H1 (cell line): ENCODE results near the gene ITM2B. TPM values are rescaled to one million over a fixed set of nuclear protein-coding genes. Genes with fewer than 3 reads are reported as not detected.

ENCODE experiments used
- CTCF ChIA-PET: fragments of 300-600 bp; sonication (Branson Sonifier 250); formaldehyde crosslinking; loops from one replicate; lab custom pipeline; 2021; ENCODE audit not compliant: partially characterized antibody; lab: Charles Lee
- POLR2A ChIA-PET: fragments of 300-600 bp; sonication (Branson Sonifier 250); formaldehyde crosslinking; loops from one replicate; lab custom pipeline; 2021; ENCODE audit warnings: inconsistent platforms; ENCODE audit not compliant: partially characterized antibody; lab: Charles Lee
- DNase-seq, 2 experiments: peaks; one replicate each; pipeline versions ENCODE4 v3.0.0 to v3.0.0-alpha.2; 2010 to 2022; ENCODE audit warnings: low spot score in 2 of 2, low read depth in 1 of 2, mixed read lengths in 1 of 2
- FAIRE-seq: peaks from 2 replicates; lab custom pipeline; 2011; peaks lifted over from hg19 to GRCh38; lab: Jason Lieb, UNC
- H2AFZ ChIP-seq: 2 replicates; pipeline ENCODE4 v1.8.1; 2012; ENCODE audit warnings: low read length, inconsistent platforms
- H2AK5ac ChIP-seq: 2 replicates; pipeline ENCODE4 v1.6.1; 2013; ENCODE audit warnings: low read depth, low read length
- H2BK120ac ChIP-seq: replicated peaks from 2 replicates; pipeline ENCODE3; 2013; ENCODE audit warnings: low read depth, low read length, inconsistent platforms
- H2BK12ac ChIP-seq: 2 replicates; pipeline ENCODE4 v1.6.1; 2013; ENCODE audit warnings: low read depth, low read length
- H2BK15ac ChIP-seq: 2 replicates; pipeline ENCODE4 v1.6.1; 2013; ENCODE audit warnings: low read length
- H2BK20ac ChIP-seq: 2 replicates; pipeline ENCODE4 v1.6.1; 2013; ENCODE audit warnings: low read length
- H2BK5ac ChIP-seq: 2 replicates; pipeline ENCODE4 v1.6.1; 2013; ENCODE audit warnings: low read depth, low read length
- H3K14ac ChIP-seq: 2 replicates; pipeline ENCODE4 v1.6.1; 2013; ENCODE audit warnings: inconsistent platforms; ENCODE audit not compliant: insufficient read length
- H3K18ac ChIP-seq: 2 replicates; pipeline ENCODE4 v1.6.1; 2013; ENCODE audit warnings: low read length; ENCODE audit errors: extremely low read depth
- H3K23ac ChIP-seq: 2 replicates; pipeline ENCODE4 v1.6.1; 2013; ENCODE audit warnings: inconsistent platforms; ENCODE audit not compliant: insufficient read length
- H3K23me2 ChIP-seq: 2 replicates; pipeline ENCODE4 v1.6.1; 2013; ENCODE audit warnings: low read depth, low read length
- H3K27ac ChIP-seq: 2 replicates; pipeline ENCODE4 v1.6.1; 2011; ENCODE audit warnings: low read depth, low read length, inconsistent platforms
- H3K27me3 ChIP-seq, 4 experiments: replicated peaks in 1 of 4; 1 replicate in 1 of 4; 2 replicates in 3 of 4; pipeline versions ENCODE4 v1.6.1 to v1.8.1; 2011 to 2013; ENCODE audit warnings: low read length in 3 of 4, mild to moderate bottlenecking in 3 of 4, inconsistent platforms in 2 of 4, mixed read lengths in 2 of 4, moderate library complexity in 1 of 4; ENCODE audit not compliant: control insufficient read depth in 3 of 4, insufficient read depth in 3 of 4; ENCODE audit errors: extremely low read depth in 1 of 4
- H3K36me3 ChIP-seq, 4 experiments: 2 replicates each; pipeline versions ENCODE4 v1.6.1 to v1.8.1; 2011 to 2013; ENCODE audit warnings: mild to moderate bottlenecking in 4 of 4, low read length in 3 of 4, moderate library complexity in 2 of 4, control low read depth in 1 of 4, inconsistent platforms in 1 of 4; ENCODE audit not compliant: insufficient read depth in 4 of 4, control insufficient read depth in 2 of 4
- H3K4ac ChIP-seq: replicated peaks from 2 replicates; pipeline ENCODE3; 2013; ENCODE audit warnings: low read length, low read depth, mixed read lengths, inconsistent platforms; ENCODE audit not compliant: insufficient read length
- H3K4me1 ChIP-seq, 4 experiments: replicated peaks in 1 of 4; 1 replicate in 1 of 4; 2 replicates in 3 of 4; pipeline versions ENCODE4 v1.6.1 to v1.8.1; 2011 to 2013; ENCODE audit warnings: low read length in 3 of 4, inconsistent platforms in 2 of 4, mixed read lengths in 1 of 4; ENCODE audit not compliant: insufficient read depth in 4 of 4, control insufficient read depth in 3 of 4
- H3K4me2 ChIP-seq, 2 experiments: 2 replicates each; pipeline versions ENCODE4 v1.6.1 to v1.8.1; 2011 to 2013; ENCODE audit warnings: low read depth in 2 of 2, low read length in 2 of 2, control low read depth in 1 of 2, inconsistent platforms in 1 of 2, mild to moderate bottlenecking in 1 of 2; ENCODE audit not compliant: insufficient read depth in 1 of 2
- H3K4me3 ChIP-seq, 4 experiments: fragments of 200-600, 300-600 bp in 1 of 4; sonication (generic), shearing (Covaris generic), sonication (Bioruptor Twin) in 1 of 4; 2 replicates each; pipeline versions ENCODE4 v1.5.1 to v1.8.1; 2011 to 2016; ENCODE audit warnings: low read length in 4 of 4, low read depth in 3 of 4, control low read depth in 2 of 4, inconsistent platforms in 2 of 4, mild to moderate bottlenecking in 2 of 4, mixed read lengths in 1 of 4, moderate library complexity in 1 of 4; ENCODE audit not compliant: insufficient read depth in 2 of 4; ENCODE audit errors: extremely low read depth in 1 of 4
- H3K56ac ChIP-seq: replicated peaks from 2 replicates; pipeline ENCODE3; 2013; ENCODE audit warnings: low read depth, mild to moderate bottlenecking, mixed read lengths, low read length, inconsistent platforms; ENCODE audit not compliant: insufficient read length
- H3K79me1 ChIP-seq: 2 replicates; pipeline ENCODE4 v1.6.1; 2013; ENCODE audit warnings: low read depth, low read length, control low read depth
- H3K79me2 ChIP-seq, 2 experiments: 2 replicates each; pipeline versions ENCODE4 v1.6.1 to v1.8.1; 2012 to 2013; ENCODE audit warnings: low read length in 2 of 2, mild to moderate bottlenecking in 2 of 2, inconsistent platforms in 1 of 2; ENCODE audit not compliant: insufficient read depth in 2 of 2, control insufficient read depth in 1 of 2
- H3K9ac ChIP-seq, 4 experiments: replicated peaks in 1 of 4; 1 replicate in 1 of 4; 2 replicates in 3 of 4; pipeline versions ENCODE4 v1.6.1 to v1.8.1; 2011 to 2013; ENCODE audit warnings: low read depth in 3 of 4, low read length in 3 of 4, control low read depth in 2 of 4, mild to moderate bottlenecking in 2 of 4, moderate library complexity in 2 of 4, inconsistent platforms in 1 of 4; ENCODE audit errors: extremely low read depth in 1 of 4
- H3K9me3 ChIP-seq, 2 experiments: 2 replicates each; pipeline versions ENCODE4 v1.6.1 to v1.8.1; 2012 to 2013; ENCODE audit warnings: mild to moderate bottlenecking in 2 of 2, moderate library complexity in 2 of 2, control low read depth in 1 of 2, inconsistent platforms in 1 of 2, low read depth in 1 of 2, low read length in 1 of 2, mixed read lengths in 1 of 2; ENCODE audit not compliant: insufficient read depth in 2 of 2
- H4K20me1 ChIP-seq, 2 experiments: replicated peaks in 1 of 2; 2 replicates each; pipeline versions ENCODE3 to v1.8.1; 2011 to 2013; ENCODE audit warnings: inconsistent platforms in 2 of 2, low read length in 2 of 2, mild to moderate bottlenecking in 1 of 2; ENCODE audit not compliant: insufficient read depth in 2 of 2, control insufficient read depth in 1 of 2
- H4K5ac ChIP-seq: 2 replicates; pipeline ENCODE4 v1.6.1; 2013; ENCODE audit warnings: low read length, low read depth, mixed read lengths, inconsistent platforms; ENCODE audit not compliant: insufficient read length
- H4K8ac ChIP-seq: 2 replicates; pipeline ENCODE4 v1.8.0; 2013; ENCODE audit warnings: mild to moderate bottlenecking, moderate library complexity, low read length, inconsistent platforms; ENCODE audit not compliant: insufficient read depth; ENCODE audit errors: extremely low read depth
- H4K91ac ChIP-seq: replicated peaks from 2 replicates; pipeline ENCODE3; 2013; ENCODE audit warnings: low read length, mixed read lengths, inconsistent platforms; ENCODE audit not compliant: insufficient read length
- E2F6 ChIP-seq: IDR thresholded peaks from 2 replicates; pipeline ENCODE4 v1.6.1; 2012; ENCODE audit warnings: inconsistent platforms
- GABPA ChIP-seq: IDR thresholded peaks from 2 replicates; pipeline ENCODE4 v1.6.1; 2011; ENCODE audit warnings: mild to moderate bottlenecking, low read length, moderate library complexity, borderline replicate concordance; ENCODE audit not compliant: insufficient read depth
- RBBP5 ChIP-seq: IDR thresholded peaks from 2 replicates; pipeline ENCODE4 v1.7.1; 2012; ENCODE audit warnings: low read depth, mild to moderate bottlenecking, inconsistent platforms, low read length, moderate library complexity, borderline replicate concordance
- polyA plus RNA-seq, 7 experiments: library from polyadenylated mRNA; depleted of rRNA in 3 of 7; stranded (reverse) in 5 of 7; unstranded in 2 of 7; fragments of >200 nt in 5 of 7; fragments of 200-250 nt in 2 of 7; gene quantifications; 1 replicate in 5 of 7; 2 replicates in 1 of 7; 4 replicates in 1 of 7; pipeline versions ENCODE4 v1.2.1 to v1.2.3, GENCODE V29; 2011 to 2013; ENCODE audit warnings: missing spikeins in 2 of 7, mixed read lengths in 2 of 7
- total RNA-seq: library from RNA; stranded (reverse); fragmentation: NEBNext Ultra II Directional; extraction: Animal tissue kit (Norgen Biotek cat#: 25700); gene quantifications from 2 replicates; pipeline ENCODE4 v1.2.1, GENCODE V29; 2021
- TF ChIP-seq, protein P1 (sequence below), 3 experiments: IDR thresholded peaks; 1 replicate in 2 of 3; 2 replicates in 1 of 3; pipeline versions ENCODE4 v1.5.1 to v1.6.1; 2011; ENCODE audit warnings: low read length in 3 of 3, mild to moderate bottlenecking in 3 of 3, inconsistent platforms in 2 of 3, low read depth in 1 of 3, moderate library complexity in 1 of 3; ENCODE audit not compliant: insufficient read depth in 1 of 3; ENCODE audit errors: control extremely low read depth in 1 of 3

Gene ITM2B
- total and polyA plus RNA-seq, 2 of the 8 experiments (the other 6 are each of a cell fraction or from before 2014, with no cell fraction given), result 132 to 184 TPM

- Histone ChIP-seq H2BK120ac (no peak overlapping the region), H3K79me1 (no peaks in the 10 kb centered on the region; the same call in 1 of the 2 replicates), H3K9me3 (no peaks in the 10 kb centered on the region), H3K23ac (no peak overlapping the region), H3K4me3 (no peak overlapping the region), H3K23me2 (no peaks in the 10 kb centered on the region), H2BK20ac (no peak overlapping the region), H2BK5ac (no peak overlapping the region), H2AK5ac (no peak overlapping the region), H3K4me1 (no peaks in the 10 kb centered on the region), H3K9ac (no peak overlapping the region), H3K4ac (no peak overlapping the region), H4K20me1 (peaks cover 0 to 3% of the 10 kb centered on the region in 2 experiments), H3K27me3 (no peaks in the 10 kb centered on the region), H3K14ac (no peak overlapping the region), H3K4me2 (no peak overlapping the region), H2BK12ac (no peak overlapping the region), H2BK15ac (no peak overlapping the region), H4K91ac (no peak overlapping the region), H3K27ac (no peak overlapping the region), H3K36me3 (peaks cover 0 to 77% (median 26%) of the 10 kb centered on the region in 4 experiments; a peak in 6 of 8 replicates), H4K8ac (no peak overlapping the region), H3K18ac (no peak overlapping the region), H3K79me2 (no peaks in the 10 kb centered on the region; a peak in 1 of 4 replicates), H3K56ac (no peak overlapping the region), H4K5ac (no peak overlapping the region), H2AFZ (no peak overlapping the region)
- DNase-seq, result no peak
- no peak for FAIRE-seq
- CTCF ChIA-PET, result no interaction called here
- POLR2A ChIA-PET, result no interaction called here
- TF ChIP-seq RBBP5, result no peak
- no peak for TF ChIP-seq E2F6
- TF ChIP-seq, protein P1, sequence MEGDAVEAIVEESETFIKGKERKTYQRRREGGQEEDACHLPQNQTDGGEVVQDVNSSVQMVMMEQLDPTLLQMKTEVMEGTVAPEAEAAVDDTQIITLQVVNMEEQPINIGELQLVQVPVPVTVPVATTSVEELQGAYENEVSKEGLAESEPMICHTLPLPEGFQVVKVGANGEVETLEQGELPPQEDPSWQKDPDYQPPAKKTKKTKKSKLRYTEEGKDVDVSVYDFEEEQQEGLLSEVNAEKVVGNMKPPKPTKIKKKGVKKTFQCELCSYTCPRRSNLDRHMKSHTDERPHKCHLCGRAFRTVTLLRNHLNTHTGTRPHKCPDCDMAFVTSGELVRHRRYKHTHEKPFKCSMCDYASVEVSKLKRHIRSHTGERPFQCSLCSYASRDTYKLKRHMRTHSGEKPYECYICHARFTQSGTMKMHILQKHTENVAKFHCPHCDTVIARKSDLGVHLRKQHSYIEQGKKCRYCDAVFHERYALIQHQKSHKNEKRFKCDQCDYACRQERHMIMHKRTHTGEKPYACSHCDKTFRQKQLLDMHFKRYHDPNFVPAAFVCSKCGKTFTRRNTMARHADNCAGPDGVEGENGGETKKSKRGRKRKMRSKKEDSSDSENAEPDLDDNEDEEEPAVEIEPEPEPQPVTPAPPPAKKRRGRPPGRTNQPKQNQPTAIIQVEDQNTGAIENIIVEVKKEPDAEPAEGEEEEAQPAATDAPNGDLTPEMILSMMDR (IDR thresholded peaks at IDR 0.05; ENCODE audit: control extremely low read depth in 1 of 3, insufficient read depth in 1 of 3, low read depth in 1 of 3, low read length in 3 of 3), result no peak
- TF ChIP-seq GABPA, result no peak
These were observed 25.0 kb downstream of the ITM2B start for GRCh38 chr13:48258002-48258401.
